Mesenteric fat pad (tissue), 1 donor: ENCODE measurements around the gene OMP. TPM values are rescaled to one million over a fixed set of nuclear protein-coding genes. Genes with fewer than 3 reads are reported as not detected.

Experiments
- total RNA-seq: library from RNA; stranded (reverse); fragmentation: NEBNext Ultra II Directional; extraction: Animal tissue kit (Norgen Biotek cat#: 25700); gene quantifications from one replicate; pipeline ENCODE4 v1.2.1, GENCODE V29; 2021
- donor health status: DM: yes; HTN: yes; CAD: no.

The OMP gene
- total RNA-seq, 1 donor from 2014 or later: not detected

Other genes starting within 250 kb of the OMP start
- 46.5 TPM for gene ACER3, start 241.9 kb upstream of the OMP start, total RNA-seq
- not detected for gene B3GNT6, start 68.4 kb upstream of the OMP start, total RNA-seq
- gene CAPN5, start 35.9 kb upstream of the OMP start, total RNA-seq: 5.1 TPM
- 23.2 TPM for gene MYO7A, start 25.4 kb downstream of the OMP start, total RNA-seq
- not detected for gene GDPD4, start 198.8 kb downstream of the OMP start, total RNA-seq